Measurements from ENCODE around the gene SPSB1. TPM values are rescaled to one million over a fixed set of nuclear protein-coding genes. Genes with fewer than 3 reads are reported as not detected.

The SPSB1 gene
- total RNA-seq, 2 donors from 2014 or later = 12.2 to 15.6 TPM

DNA sequence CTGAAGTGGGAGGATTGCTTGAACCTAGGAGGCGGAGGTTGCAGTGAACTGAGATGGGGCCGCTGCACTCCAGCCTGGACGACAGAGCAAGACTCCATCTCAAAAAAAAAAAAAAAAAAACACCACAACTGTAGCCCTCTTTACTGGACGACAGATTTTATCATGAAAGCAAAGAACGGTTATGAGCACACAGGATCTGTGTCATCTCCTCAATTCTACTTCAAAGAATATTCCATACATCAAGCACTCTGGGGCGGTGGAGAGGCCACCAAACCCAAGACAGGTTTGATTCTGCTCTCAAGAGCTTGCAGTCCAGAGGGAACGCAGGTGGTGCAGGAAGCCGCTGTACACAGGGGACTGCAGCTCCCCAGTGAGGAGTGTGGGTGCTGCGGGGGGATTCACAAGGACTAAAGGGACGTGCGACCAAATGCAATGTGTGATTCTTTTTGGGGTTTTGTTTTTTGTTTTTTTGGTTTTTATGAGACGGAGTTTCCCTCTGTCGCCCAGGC, 110.1 kb downstream of the SPSB1 start:
- ATAC-seq (replicated peaks in 1 of 2) (peak; percentile 33 to 35), DNase-seq (no peak)
- Mint-ChIP-seq H3K36me3 (ENCODE audit: insufficient read depth in 2 of 2) (no peaks in the 10 kb centered on the region), H3K9me3 (no peaks in the 10 kb centered on the region), H3K4me3 (no peak overlapping the region), H3K4me1 (ENCODE audit: low read depth) (peaks cover 29% of the 10 kb centered on the region), H3K27me3 (ENCODE audit: low read depth) (no peaks in the 10 kb centered on the region), H3K27ac (no peak overlapping the region)

DNA sequence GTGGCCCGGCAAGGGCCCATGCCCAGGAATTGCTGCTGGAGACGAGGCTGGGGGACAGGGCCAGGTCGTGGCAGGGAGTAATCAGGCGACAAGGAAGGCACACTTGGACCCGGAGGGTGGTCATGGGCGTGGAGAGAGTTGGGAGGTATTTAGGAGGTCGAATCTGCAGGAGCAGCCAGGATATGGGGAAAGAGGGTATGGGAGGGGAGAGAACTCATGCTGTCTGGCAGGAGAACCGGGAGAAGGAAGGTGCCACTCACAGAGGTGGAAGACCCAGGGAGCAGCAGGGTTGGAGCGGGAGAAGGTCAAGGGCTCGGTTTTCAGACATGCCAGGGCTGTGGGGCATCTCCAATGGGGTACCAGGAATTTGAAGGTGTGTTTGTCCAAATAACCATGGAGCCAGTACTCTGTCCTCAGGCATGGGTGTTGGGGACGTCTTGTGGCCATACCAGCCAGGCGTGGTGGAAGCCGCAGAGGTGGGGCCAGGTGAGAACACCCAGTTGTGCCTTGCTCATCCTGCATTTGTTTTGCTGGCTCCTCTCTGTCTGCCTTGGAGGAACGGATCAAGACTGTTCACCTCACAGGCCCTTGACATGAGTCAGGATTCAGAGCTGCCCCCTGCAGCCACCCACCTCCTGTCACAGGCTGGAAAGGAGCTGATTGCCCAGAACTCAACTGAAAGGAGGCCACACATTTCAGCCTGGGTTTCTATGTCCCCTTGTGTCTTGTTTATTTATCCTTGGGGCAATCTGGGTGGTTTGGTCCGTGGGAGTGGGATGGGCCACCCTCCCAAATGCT, 111.6 kb downstream of the SPSB1 start:
- peaks cover 29% of the 10 kb centered on the region for H3K4me1 Mint-ChIP-seq (ENCODE audit: low read depth)
- H3K4me3 Mint-ChIP-seq = no peak overlapping the region
- H3K27me3 Mint-ChIP-seq (ENCODE audit: low read depth) = no peaks in the 10 kb centered on the region
- no peak for DNase-seq
- ATAC-seq (replicated peaks in 1 of 2) = no peak
- H3K36me3 Mint-ChIP-seq (ENCODE audit: insufficient read depth in 2 of 2) = no peaks in the 10 kb centered on the region
- H3K9me3 Mint-ChIP-seq = no peaks in the 10 kb centered on the region
- H3K27ac Mint-ChIP-seq = no peak overlapping the region

DNA sequence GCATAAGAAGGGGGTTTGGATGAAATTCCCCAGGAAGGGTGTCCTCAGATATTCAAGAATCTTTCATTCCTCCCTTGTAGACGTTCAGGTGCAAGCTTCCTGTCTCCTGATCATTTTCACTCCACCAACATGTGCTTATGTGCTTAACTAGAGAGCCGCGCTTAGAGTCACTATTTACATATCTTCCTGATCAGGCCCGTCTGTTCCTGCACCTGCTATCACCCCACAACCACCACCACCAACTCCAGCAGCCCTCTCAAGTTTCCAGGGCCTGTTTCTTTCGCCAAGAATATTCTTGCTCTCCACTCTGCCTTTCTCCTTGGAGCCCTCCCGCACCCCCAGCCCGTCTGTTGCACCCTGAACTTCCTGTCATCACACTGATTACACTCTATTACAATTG, 113.4 kb downstream of the SPSB1 start:
- H3K4me1 Mint-ChIP-seq (ENCODE audit: low read depth) = peaks cover 20% of the 10 kb centered on the region
- peaks cover 0 to 3% of the 10 kb centered on the region in 2 donors for H3K36me3 Mint-ChIP-seq (ENCODE audit: insufficient read depth in 2 of 2)
- ATAC-seq (replicated peaks in 1 of 2) = no peak
- H3K4me3 Mint-ChIP-seq = no peak overlapping the region
- DNase-seq = no peak
- peaks cover 2 to 3% of the 10 kb centered on the region in 2 donors for H3K9me3 Mint-ChIP-seq
- H3K27ac Mint-ChIP-seq = no peak overlapping the region
- H3K27me3 Mint-ChIP-seq (ENCODE audit: low read depth) = no peaks in the 10 kb centered on the region

DNA sequence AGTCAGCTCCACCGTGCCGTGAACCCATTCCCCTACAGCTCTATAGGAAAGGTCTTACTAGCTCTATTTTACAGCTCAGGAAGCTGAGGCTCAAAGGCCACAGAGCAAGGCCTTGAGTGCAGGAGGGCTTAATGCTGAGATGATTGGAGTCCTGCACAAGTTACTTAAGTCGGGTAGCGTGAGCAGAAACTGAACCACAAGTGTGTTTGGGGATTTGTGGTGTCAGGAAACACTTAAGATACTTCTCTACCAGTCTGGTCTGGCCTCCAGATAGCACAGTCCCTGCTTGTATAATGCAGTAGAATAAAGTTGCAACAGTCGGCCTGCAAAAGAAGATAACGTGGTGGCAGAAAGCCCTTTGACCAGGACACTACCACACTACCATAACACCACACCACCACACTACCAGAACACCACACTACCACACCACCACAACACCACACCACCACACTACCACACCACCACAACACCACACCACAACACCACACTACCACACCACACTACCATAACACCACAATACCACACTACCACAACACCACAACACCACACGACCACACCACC, 118.1 kb downstream of the SPSB1 start:
- H3K9me3 Mint-ChIP-seq = peaks cover 3% of the 10 kb centered on the region in 2 donors
- ATAC-seq (replicated peaks in 1 of 2) (peak in 1 of 2 donors; percentile 8), DNase-seq (peak in 1 of 2 donors; percentile 22)
- H3K27ac Mint-ChIP-seq = peak overlapping the region; percentile 68
- peaks cover 45% of the 10 kb centered on the region for H3K4me1 Mint-ChIP-seq (ENCODE audit: low read depth)
- H3K27me3 Mint-ChIP-seq (ENCODE audit: low read depth) = no peaks in the 10 kb centered on the region
- peaks cover 3 to 5% of the 10 kb centered on the region in 2 donors for H3K36me3 Mint-ChIP-seq (ENCODE audit: insufficient read depth in 2 of 2)
- H3K4me3 Mint-ChIP-seq = peak overlapping the region; percentile 4 to 8

DNA sequence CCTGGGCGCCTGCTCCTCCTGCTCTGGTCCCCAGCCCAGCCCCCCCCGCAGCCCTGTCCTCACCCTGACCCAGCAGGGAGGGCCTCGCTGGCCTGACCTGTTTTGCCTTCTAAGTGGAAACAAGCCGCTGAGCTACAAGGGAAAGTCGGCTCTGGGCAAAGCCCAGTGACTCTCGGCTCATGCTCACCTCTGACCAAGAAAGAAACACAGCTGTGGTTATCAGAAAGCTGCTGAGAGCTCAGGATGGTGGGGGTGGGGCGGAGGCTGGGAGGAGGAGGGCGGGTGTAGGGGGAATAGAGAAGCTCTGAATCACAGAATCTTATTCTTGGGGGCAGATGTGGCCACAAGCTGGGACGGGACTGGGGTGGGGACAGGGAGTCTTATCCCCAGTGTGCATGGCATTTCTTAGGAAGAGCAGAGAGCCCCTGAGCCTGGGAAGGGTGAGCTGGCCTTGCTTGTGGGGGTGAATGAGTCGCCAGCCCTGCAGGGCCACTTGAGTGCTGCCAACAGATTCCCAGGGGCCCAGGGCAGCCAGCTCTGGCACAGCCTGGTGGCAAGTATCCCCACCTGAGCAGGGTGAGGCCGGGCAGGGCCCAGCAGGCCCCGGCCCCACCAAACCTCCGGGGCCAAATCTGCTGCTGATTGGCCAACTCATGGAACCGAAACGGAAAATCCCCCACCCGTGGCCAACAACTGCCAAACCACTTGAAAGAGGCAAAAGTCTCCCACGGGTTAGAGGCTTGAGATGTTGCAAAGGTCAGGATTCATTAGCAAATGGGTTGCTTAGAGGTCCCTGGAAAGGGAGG, 120.6 kb downstream of the SPSB1 start:
- Mint-ChIP-seq H3K36me3 (ENCODE audit: insufficient read depth in 2 of 2) (peaks cover 3 to 5% of the 10 kb centered on the region in 2 donors), H3K27me3 (ENCODE audit: low read depth) (no peaks in the 10 kb centered on the region), H3K4me3 (peak overlapping the region; percentile 66 to 71), H3K4me1 (ENCODE audit: low read depth) (peaks cover 60% of the 10 kb centered on the region), H3K27ac (no peak overlapping the region), H3K9me3 (peaks cover 3% of the 10 kb centered on the region in 2 donors)
- DNase-seq (peak; percentile 75 to 81), ATAC-seq (replicated peaks in 1 of 2) (peak; percentile 89 to 90)

DNA sequence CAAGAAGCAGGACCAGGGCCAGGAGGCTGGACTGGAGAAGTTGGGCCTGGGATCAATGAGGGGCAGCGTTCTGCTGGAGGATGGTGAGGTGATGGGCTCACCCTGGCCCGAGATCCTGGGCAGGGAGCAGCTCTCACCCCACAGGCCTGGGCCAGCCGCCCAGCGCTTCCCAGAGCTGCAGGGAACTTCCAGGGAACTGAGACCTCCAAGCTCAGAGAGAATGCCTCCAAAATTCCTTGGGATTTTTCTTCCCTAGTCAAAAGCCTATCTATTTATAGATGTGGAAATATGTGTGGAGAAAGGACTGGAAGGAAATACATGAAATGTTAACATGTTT, 121.2 kb downstream of the SPSB1 start:
- H3K9me3 Mint-ChIP-seq = peaks cover 3% of the 10 kb centered on the region in 2 donors
- DNase-seq = no peak
- H3K36me3 Mint-ChIP-seq (ENCODE audit: insufficient read depth in 2 of 2) = peaks cover 3 to 5% of the 10 kb centered on the region in 2 donors
- no peak for ATAC-seq (replicated peaks in 1 of 2)
- peaks cover 61% of the 10 kb centered on the region for H3K4me1 Mint-ChIP-seq (ENCODE audit: low read depth)
- H3K27ac Mint-ChIP-seq = no peak overlapping the region
- H3K4me3 Mint-ChIP-seq = peak overlapping the region; percentile 66 to 71
- H3K27me3 Mint-ChIP-seq (ENCODE audit: low read depth) = no peaks in the 10 kb centered on the region

DNA sequence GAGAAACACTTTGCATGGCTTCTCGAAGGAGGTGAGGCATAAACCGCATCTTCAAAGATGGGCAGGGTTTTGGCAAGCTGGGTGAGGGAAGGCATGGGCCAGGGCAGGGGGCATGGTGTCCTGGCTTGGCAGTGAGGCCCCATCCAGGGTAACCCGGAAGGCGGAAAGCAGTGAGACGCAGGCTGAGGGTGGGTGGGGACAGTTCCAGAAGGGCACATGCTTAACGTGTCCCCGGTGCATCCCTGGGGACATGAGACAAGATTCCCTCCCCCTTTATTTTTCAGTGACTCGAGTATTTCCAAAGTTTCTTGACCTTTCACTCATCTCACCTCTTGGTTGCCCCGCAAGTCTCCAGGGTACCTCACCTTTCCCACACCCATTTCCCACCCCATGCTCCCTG, 123.8 kb downstream of the SPSB1 start:
- peak overlapping the region; percentile 27 to 31 for H3K4me3 Mint-ChIP-seq
- no peak for ATAC-seq (replicated peaks in 1 of 2)
- no peak for DNase-seq
- peaks cover 0 to 5% of the 10 kb centered on the region in 2 donors for H3K36me3 Mint-ChIP-seq (ENCODE audit: insufficient read depth in 2 of 2)
- peaks cover 63% of the 10 kb centered on the region for H3K4me1 Mint-ChIP-seq (ENCODE audit: low read depth)
- H3K27ac Mint-ChIP-seq = no peak overlapping the region
- H3K27me3 Mint-ChIP-seq (ENCODE audit: low read depth) = no peaks in the 10 kb centered on the region
- no peaks in the 10 kb centered on the region for H3K9me3 Mint-ChIP-seq

DNA sequence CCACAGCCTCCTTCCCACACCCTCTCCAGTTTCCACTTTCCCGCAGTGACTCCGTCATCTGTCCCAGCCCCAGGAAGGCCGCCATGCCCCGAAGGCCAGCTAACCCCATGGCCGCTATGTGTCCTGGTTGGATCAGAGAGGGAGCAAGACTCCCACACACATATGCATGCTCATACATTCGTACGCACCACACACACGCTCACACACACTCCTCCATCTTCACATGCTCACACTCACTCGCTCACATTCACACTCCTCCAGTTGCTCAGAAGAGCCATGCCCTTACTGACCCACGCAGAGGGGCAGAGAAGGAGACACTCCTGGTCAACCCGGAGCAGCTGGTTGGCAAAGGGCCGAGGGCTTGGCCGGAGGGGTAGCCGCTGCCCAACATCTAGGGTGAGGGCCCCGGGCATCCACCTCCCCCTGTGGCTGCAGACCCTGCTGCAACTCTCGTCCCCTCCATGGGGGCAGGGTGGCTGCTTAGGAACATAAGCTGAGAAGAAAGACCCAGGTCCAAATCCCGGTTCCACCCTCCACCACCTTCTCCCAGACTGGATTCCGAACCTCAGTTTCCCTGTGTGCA, 124.3 kb downstream of the SPSB1 start:
- Mint-ChIP-seq H3K36me3 (ENCODE audit: insufficient read depth in 2 of 2) (no peaks in the 10 kb centered on the region), H3K9me3 (no peaks in the 10 kb centered on the region), H3K27me3 (ENCODE audit: low read depth) (no peaks in the 10 kb centered on the region), H3K4me3 (peak overlapping the region; percentile 44 to 59), H3K4me1 (ENCODE audit: low read depth) (peaks cover 58% of the 10 kb centered on the region), H3K27ac (no peak overlapping the region)
- ATAC-seq (replicated peaks in 1 of 2) = no peak
- no peak for DNase-seq

DNA sequence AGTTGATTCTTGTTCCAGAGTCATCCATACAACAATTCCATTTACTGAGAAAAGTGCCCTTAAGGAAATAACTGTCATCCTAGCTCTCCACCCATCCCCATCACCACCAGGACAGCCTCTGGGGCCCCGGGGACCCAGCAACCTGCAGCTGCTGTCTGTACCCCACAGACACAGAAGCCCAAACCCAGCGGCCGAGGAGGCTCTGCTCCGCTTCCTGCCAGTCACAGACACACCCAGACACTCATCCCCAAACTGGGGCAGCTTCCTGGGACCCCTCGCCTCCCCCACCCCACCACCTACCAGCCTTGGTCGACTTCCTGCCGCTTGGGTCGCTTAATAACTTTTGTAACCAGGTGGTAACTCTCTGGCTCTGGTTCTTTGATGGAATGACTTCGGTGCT, 125.0 kb downstream of the SPSB1 start:
- Mint-ChIP-seq H3K27me3 (ENCODE audit: low read depth) (peaks cover 4% of the 10 kb centered on the region), H3K9me3 (no peaks in the 10 kb centered on the region), H3K36me3 (ENCODE audit: insufficient read depth in 2 of 2) (no peaks in the 10 kb centered on the region), H3K4me1 (ENCODE audit: low read depth) (peaks cover 53% of the 10 kb centered on the region), H3K27ac (no peak overlapping the region), H3K4me3 (peak overlapping the region; percentile 44 to 59)
- ATAC-seq (replicated peaks in 1 of 2) (peak in 1 of 2 donors; percentile 13), DNase-seq (peak in 1 of 2 donors; percentile 33)

DNA sequence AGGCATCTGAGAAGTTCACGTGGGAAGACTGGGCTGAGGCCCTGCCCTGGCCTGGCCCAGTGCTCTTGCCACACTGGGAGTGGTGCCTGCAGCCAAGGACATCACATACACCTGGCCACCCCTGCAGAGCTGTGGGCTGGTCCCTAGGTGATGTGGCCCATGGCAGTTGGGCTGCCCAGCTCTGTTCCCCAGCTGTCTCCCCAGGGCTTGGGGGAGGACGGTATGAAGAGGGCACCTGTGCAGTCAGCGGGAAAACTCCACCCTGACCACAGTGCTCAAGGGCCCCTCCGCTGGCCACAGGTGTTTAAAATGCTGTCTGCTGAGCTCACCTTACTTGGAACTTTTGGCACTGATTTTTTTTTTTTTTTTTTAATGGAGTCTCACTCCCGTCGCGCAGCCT, 126.2 kb downstream of the SPSB1 start:
- Mint-ChIP-seq H3K4me3 (no peak overlapping the region), H3K9me3 (no peaks in the 10 kb centered on the region), H3K27me3 (ENCODE audit: low read depth) (peaks cover 15% of the 10 kb centered on the region), H3K4me1 (ENCODE audit: low read depth) (peaks cover 42% of the 10 kb centered on the region), H3K27ac (no peak overlapping the region), H3K36me3 (ENCODE audit: insufficient read depth in 2 of 2) (no peaks in the 10 kb centered on the region)
- DNase-seq = no peak
- ATAC-seq (replicated peaks in 1 of 2) = no peak
